GM12891 (cell line): ENCODE results near the gene CEBPE.

Experiments
- POLR2A ChIP-seq: IDR thresholded peaks from 2 replicates; pipeline ENCODE4 v1.6.1; 2011; ENCODE audit warnings: low read depth, low read length, control low read depth
- POLR2AphosphoS5 ChIP-seq: IDR thresholded peaks from 2 replicates; pipeline ENCODE4 v1.6.1; 2011; ENCODE audit warnings: low read depth, low read length, control low read depth
- POU2F2 ChIP-seq: IDR thresholded peaks from 2 replicates; pipeline ENCODE4 v1.6.1; 2011; ENCODE audit warnings: low read depth, mild to moderate bottlenecking, control low read depth, low read length, moderate library complexity

DNA sequence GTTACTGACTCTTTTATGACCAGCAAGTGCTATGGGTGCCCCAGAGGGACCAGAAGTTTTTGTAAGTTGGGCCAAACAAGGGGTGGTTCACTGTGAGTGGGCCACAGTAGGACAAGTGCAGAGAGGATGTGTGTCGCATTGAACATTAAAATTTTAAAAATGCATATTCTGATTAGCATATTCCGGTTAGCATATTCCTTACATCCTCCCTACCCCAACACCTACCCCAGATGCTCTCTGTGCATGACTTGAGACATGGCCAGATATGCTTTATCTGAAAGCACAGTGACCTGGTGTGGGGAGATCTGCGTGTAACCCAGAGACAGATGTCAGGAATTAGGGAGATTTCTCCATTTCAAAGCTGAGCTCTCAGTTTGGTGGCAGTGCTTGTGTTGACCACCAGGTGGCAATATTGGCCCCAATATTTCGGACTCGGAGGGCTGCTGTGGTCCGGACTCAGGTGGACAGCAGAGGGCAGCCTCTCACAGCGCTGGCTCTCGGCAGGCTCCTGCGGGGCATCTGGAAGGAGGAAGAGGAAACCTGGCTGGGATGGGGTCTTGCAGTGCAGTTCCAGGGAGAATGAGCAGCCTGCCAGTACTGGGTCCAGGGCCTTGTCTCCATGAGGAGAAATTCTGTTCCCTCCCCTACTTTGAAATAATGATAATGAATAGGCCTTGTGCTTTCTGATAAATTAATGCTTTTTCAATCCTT, 1.6 kb upstream of the CEBPE start:
- no peak for TF ChIP-seq POLR2AphosphoS5
- peak; percentile 79; the same call in 1 of the 2 replicates for TF ChIP-seq POU2F2
- no peak for TF ChIP-seq POLR2A
